HCT116 (cell line): Measurements from ENCODE around the gene DBX1. TPM values are rescaled to one million over a fixed set of nuclear protein-coding genes. Genes with fewer than 3 reads are reported as not detected.

ENCODE experiments used
- ATAC-seq: fragments of 200-7000 bp; cut with Tn5 transposase; 2 replicates; pipeline ENCODE4 v1.9.1; 2020; ENCODE audit warnings: mild to moderate bottlenecking, moderate library complexity
- BruUV-seq: library from RNA; stranded (reverse); fragments of 400-500 nt; replicated peaks from 2 replicates; lab custom pipeline; 2021; lab: Mats Ljungman, UMichigan
- CTCF ChIA-PET: fragments of 300-600 bp; sonication (Branson Sonifier 250); formaldehyde crosslinking; loops from one replicate; lab custom pipeline; 2021; ENCODE audit warnings: antibody characterized with exemption; lab: Charles Lee
- POLR2A ChIA-PET: fragments of 300-600, 350-600 bp; sonication (Branson Sonifier 250); formaldehyde crosslinking; loops from one replicate; lab custom pipeline; 2021; ENCODE audit warnings: antibody characterized with exemption; lab: Charles Lee
- RAD21 ChIA-PET, 2 experiments: fragments of 300-600 bp; sonication (Branson Sonifier 250); formaldehyde crosslinking; loops; one replicate each; lab custom pipeline; 2023; ENCODE audit warnings: low total read pairs in 2 of 2; ENCODE audit not compliant: uncharacterized antibody in 2 of 2, unreplicated experiment in 2 of 2, low non-redundant PET in 1 of 2; lab: Charles Lee
- DNase-seq: peaks from one replicate; pipeline ENCODE4 v3.0.0-alpha.2; 2010; ENCODE audit warnings: low read depth, low spot score
- H2AFZ ChIP-seq: fragments of 200-600 bp; shearing (Covaris generic), sonication (generic); 2 replicates; pipeline ENCODE4 v1.6.1; 2017; ENCODE audit warnings: low read depth, mixed run types, mixed read lengths, antibody characterized with exemption, low read length; ENCODE audit not compliant: poor library complexity, severe bottlenecking
- H3K27ac ChIP-seq: 2 replicates; pipeline ENCODE4 v1.5.1; 2012; ENCODE audit warnings: low read depth, low read length
- H3K27me3 ChIP-seq: fragments of 200-600 bp; sonication (generic); 2 replicates; pipeline ENCODE4 v1.6.1; 2016; ENCODE audit warnings: mixed run types, low read length, mixed read lengths; ENCODE audit not compliant: insufficient read depth
- H3K36me3 ChIP-seq, 2 experiments: fragments of 200-500 bp in 1 of 2; fragments of 200-600 bp in 1 of 2; sonication (Bioruptor generic) in 1 of 2; sonication (generic) in 1 of 2; 2 replicates each; pipeline versions ENCODE4 v1.5.1 to v1.6.1; 2014 to 2016; ENCODE audit warnings: low read length in 2 of 2, inconsistent platforms in 1 of 2, mixed read lengths in 1 of 2, mixed run types in 1 of 2; ENCODE audit not compliant: insufficient read depth in 2 of 2, control insufficient read depth in 1 of 2
- H3K4me1 ChIP-seq, 2 experiments: fragments of 200-600 bp in 1 of 2; sonication (generic) in 1 of 2; 2 replicates each; pipeline versions ENCODE4 v1.5.1 to v1.6.1; 2012 to 2017; ENCODE audit warnings: low read length in 2 of 2, inconsistent platforms in 1 of 2, mild to moderate bottlenecking in 1 of 2, mixed read lengths in 1 of 2, mixed run types in 1 of 2, moderate library complexity in 1 of 2; ENCODE audit not compliant: insufficient read depth in 2 of 2, control insufficient read depth in 1 of 2
- H3K4me2 ChIP-seq: fragments of 200-600 bp; sonication (generic); 2 replicates; pipeline ENCODE4 v1.6.1; 2017; ENCODE audit warnings: mixed run types, low read length, mixed read lengths
- H3K4me3 ChIP-seq, 2 experiments: fragments of 200-600 bp in 1 of 2; sonication (generic) in 1 of 2; replicated peaks in 1 of 2; 2 replicates each; pipeline ENCODE4 v1.5.1; 2011 to 2016; ENCODE audit warnings: low read length in 2 of 2, control low read depth in 1 of 2, low read depth in 1 of 2, mild to moderate bottlenecking in 1 of 2, mixed read lengths in 1 of 2, mixed run types in 1 of 2
- H3K79me2 ChIP-seq: fragments of 200-600 bp; sonication (generic); 2 replicates; pipeline ENCODE4 v1.6.1; 2017; ENCODE audit warnings: mild to moderate bottlenecking, mixed run types, low read length, moderate library complexity, mixed read lengths; ENCODE audit not compliant: insufficient read depth
- H3K9ac ChIP-seq: fragments of 200-600 bp; sonication (generic); 2 replicates; pipeline ENCODE4 v1.6.1; 2016; ENCODE audit warnings: low read length, mixed read lengths
- H3K9me2 ChIP-seq: fragments of 200-600 bp; sonication (generic), shearing (Covaris generic); 2 replicates; pipeline ENCODE4 v1.6.1; 2017; ENCODE audit warnings: mixed run types, mild to moderate bottlenecking, moderate library complexity; ENCODE audit not compliant: insufficient read depth
- H3K9me3 ChIP-seq, 2 experiments: fragments of 200-500 bp in 1 of 2; fragments of 200-600 bp in 1 of 2; sonication (Bioruptor generic) in 1 of 2; sonication (generic) in 1 of 2; 2 replicates each; pipeline ENCODE4 v1.6.1; 2014 to 2017; ENCODE audit warnings: low read length in 2 of 2, mixed read lengths in 2 of 2, inconsistent platforms in 1 of 2, low read depth in 1 of 2, mild to moderate bottlenecking in 1 of 2, mixed run types in 1 of 2, moderate library complexity in 1 of 2; ENCODE audit not compliant: control insufficient read depth in 1 of 2, insufficient read depth in 1 of 2
- H4K20me1 ChIP-seq: fragments of 200-600 bp; sonication (generic), shearing (Covaris generic); 2 replicates; pipeline ENCODE4 v1.6.1; 2017; ENCODE audit warnings: mixed run types, mild to moderate bottlenecking, moderate library complexity; ENCODE audit not compliant: insufficient read depth
- CEBPB ChIP-seq: IDR thresholded peaks from 2 replicates; pipeline ENCODE4 v1.6.1; 2012; ENCODE audit warnings: low read depth
- ELF1 ChIP-seq: IDR thresholded peaks from 2 replicates; pipeline ENCODE4 v1.6.1; 2012; ENCODE audit warnings: low read depth, borderline replicate concordance
- FOSL1 ChIP-seq: IDR thresholded peaks from 2 replicates; pipeline ENCODE4 v1.6.1; 2012; ENCODE audit warnings: low read depth
- POLR2A ChIP-seq: IDR thresholded peaks from 2 replicates; pipeline ENCODE4 v1.7.0; 2011; ENCODE audit warnings: borderline replicate concordance; ENCODE audit not compliant: insufficient read depth, insufficient read length; ENCODE audit errors: extremely low read depth
- SRF ChIP-seq: IDR thresholded peaks from 2 replicates; pipeline ENCODE4 v1.6.1; 2012; ENCODE audit warnings: low read depth
- TCF7L2 ChIP-seq: IDR thresholded peaks from 2 replicates; pipeline ENCODE4 v1.7.0; 2011; ENCODE audit warnings: borderline replicate concordance, inconsistent platforms; ENCODE audit not compliant: insufficient read depth, insufficient read length; ENCODE audit errors: extremely low read depth
- intact Hi-C: fragments of 100-400 bp; cut with micrococcal nuclease; formaldehyde crosslinking; loops from 2 replicates; pipeline ENCODE4 v1.10.0; 2022
- total RNA-seq: library from RNA; stranded (reverse); gene quantifications from one replicate; pipeline ENCODE4 v1.2.1, GENCODE V29; 2021; ENCODE audit not compliant: unreplicated experiment
- TF ChIP-seq, protein P1 (sequence below): IDR thresholded peaks from 2 replicates; pipeline ENCODE4 v1.6.1; 2012; ENCODE audit warnings: low read depth

Gene DBX1
- total RNA-seq, 1 experiment from 2014 or later, result not detected

DNA sequence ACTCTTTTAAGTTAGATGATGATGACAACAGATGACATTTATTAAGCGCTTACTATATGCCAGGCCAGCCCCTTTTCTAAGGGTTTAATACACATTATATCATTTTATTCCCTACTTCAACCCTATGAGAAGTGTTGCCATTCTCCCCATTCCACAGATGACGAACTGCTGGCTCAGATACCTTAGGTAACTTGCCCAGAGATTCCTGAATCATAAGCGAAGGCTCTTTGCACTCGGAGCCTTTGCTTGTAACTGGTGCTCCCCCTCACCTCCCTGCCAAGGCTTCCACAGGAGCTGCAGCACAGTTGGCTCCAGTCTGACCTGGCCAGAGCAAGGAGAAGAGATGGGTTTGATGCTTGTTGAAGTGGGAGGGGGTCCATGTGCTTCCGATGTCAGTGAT lies 43.0 kb downstream of the DBX1 start:
- ChIA-PET RAD21 (no interaction called here), POLR2A (no interaction called here)
- BruUV-seq, result no TSS peak

More for the DNA sequence above, 43.0 kb downstream of the DBX1 start:
- Histone ChIP-seq H3K4me3 (no peak overlapping the region), H3K36me3 (no peaks in the 10 kb centered on the region), H3K79me2 (no peaks in the 10 kb centered on the region), H2AFZ (no peak overlapping the region), H3K27ac (no peak overlapping the region), H3K9me3 (no peaks in the 10 kb centered on the region), H3K4me2 (no peak overlapping the region), H3K27me3 (no peaks in the 10 kb centered on the region), H3K4me1 (peaks cover 8 to 9% of the 10 kb centered on the region in 2 experiments), H3K9ac (no peak overlapping the region), H3K9me2 (no peaks in the 10 kb centered on the region), H4K20me1 (no peaks in the 10 kb centered on the region)
- intact Hi-C loops, result loop anchor here (10.0 kb wide), 1 partner anchor 1042 kb away; no protein-coding TSS in a partner anchor
- CTCF ChIA-PET, result interaction anchor here (1.1 to 1.4 kb wide), 2 partner anchors 11 to 16 kb away, joined by 5 to 6 read pairs; no protein-coding TSS in a partner anchor
- ATAC-seq, result no peak
- DNase-seq, result no peak
- no peak for TF ChIP-seq TCF7L2
- TF ChIP-seq SRF, result no peak
- TF ChIP-seq, protein P1, sequence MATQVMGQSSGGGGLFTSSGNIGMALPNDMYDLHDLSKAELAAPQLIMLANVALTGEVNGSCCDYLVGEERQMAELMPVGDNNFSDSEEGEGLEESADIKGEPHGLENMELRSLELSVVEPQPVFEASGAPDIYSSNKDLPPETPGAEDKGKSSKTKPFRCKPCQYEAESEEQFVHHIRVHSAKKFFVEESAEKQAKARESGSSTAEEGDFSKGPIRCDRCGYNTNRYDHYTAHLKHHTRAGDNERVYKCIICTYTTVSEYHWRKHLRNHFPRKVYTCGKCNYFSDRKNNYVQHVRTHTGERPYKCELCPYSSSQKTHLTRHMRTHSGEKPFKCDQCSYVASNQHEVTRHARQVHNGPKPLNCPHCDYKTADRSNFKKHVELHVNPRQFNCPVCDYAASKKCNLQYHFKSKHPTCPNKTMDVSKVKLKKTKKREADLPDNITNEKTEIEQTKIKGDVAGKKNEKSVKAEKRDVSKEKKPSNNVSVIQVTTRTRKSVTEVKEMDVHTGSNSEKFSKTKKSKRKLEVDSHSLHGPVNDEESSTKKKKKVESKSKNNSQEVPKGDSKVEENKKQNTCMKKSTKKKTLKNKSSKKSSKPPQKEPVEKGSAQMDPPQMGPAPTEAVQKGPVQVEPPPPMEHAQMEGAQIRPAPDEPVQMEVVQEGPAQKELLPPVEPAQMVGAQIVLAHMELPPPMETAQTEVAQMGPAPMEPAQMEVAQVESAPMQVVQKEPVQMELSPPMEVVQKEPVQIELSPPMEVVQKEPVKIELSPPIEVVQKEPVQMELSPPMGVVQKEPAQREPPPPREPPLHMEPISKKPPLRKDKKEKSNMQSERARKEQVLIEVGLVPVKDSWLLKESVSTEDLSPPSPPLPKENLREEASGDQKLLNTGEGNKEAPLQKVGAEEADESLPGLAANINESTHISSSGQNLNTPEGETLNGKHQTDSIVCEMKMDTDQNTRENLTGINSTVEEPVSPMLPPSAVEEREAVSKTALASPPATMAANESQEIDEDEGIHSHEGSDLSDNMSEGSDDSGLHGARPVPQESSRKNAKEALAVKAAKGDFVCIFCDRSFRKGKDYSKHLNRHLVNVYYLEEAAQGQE, result no peak
- TF ChIP-seq ELF1, result no peak
- no peak for TF ChIP-seq POLR2A
- no peak for TF ChIP-seq CEBPB
- TF ChIP-seq FOSL1, result no peak
